HepG2 (cell line): ENCODE results near the gene FBXW2. TPM values are rescaled to one million over a fixed set of nuclear protein-coding genes. Genes with fewer than 3 reads are reported as not detected.

Experiments used
- FOXJ3 ChIP-seq: sonication (generic); formaldehyde crosslinking; IDR thresholded peaks from 2 replicates; pipeline ENCODE4 v1.4.0; 2020; ENCODE audit warnings: missing genetic modification reagents, mild to moderate bottlenecking, borderline replicate concordance
- KIAA2018 ChIP-seq: sonication (generic); formaldehyde crosslinking; IDR thresholded peaks from 2 replicates; pipeline ENCODE4 v1.5.0; 2020; ENCODE audit warnings: mild to moderate bottlenecking, missing genetic modification reagents, borderline replicate concordance
- ONECUT2 ChIP-seq: sonication (generic); formaldehyde crosslinking; IDR thresholded peaks from 2 replicates; pipeline ENCODE4 v1.4.0; 2020; ENCODE audit warnings: missing genetic modification reagents
- RARG ChIP-seq: sonication (generic); formaldehyde crosslinking; IDR thresholded peaks from 2 replicates; pipeline ENCODE4 v1.4.0; 2020; ENCODE audit warnings: low read depth, mild to moderate bottlenecking, missing genetic modification reagents
- SALL1 ChIP-seq: sonication (generic); formaldehyde crosslinking; IDR thresholded peaks from 2 replicates; pipeline ENCODE4 v1.8.0; 2022; ENCODE audit warnings: mild to moderate bottlenecking, missing genetic modification reagents
- ZFX ChIP-seq: sonication (generic); formaldehyde crosslinking; IDR thresholded peaks from 2 replicates; pipeline ENCODE4 v1.4.0; 2020; ENCODE audit warnings: mild to moderate bottlenecking, low read depth, missing genetic modification reagents, moderate library complexity
- ZNF20 ChIP-seq: sonication (generic); formaldehyde crosslinking; IDR thresholded peaks from 2 replicates; pipeline ENCODE4 v1.4.0; 2020; ENCODE audit warnings: mild to moderate bottlenecking, moderate library complexity, missing genetic modification reagents
- ZNF224 ChIP-seq: sonication (generic); formaldehyde crosslinking; IDR thresholded peaks from 2 replicates; pipeline ENCODE4 v1.5.0; 2020; ENCODE audit warnings: mild to moderate bottlenecking, missing genetic modification reagents
- ZNF414 ChIP-seq: sonication (generic); formaldehyde crosslinking; IDR thresholded peaks from 2 replicates; pipeline ENCODE4 v1.5.0; 2020; ENCODE audit warnings: missing genetic modification reagents
- ZNF788 ChIP-seq: sonication (generic); formaldehyde crosslinking; IDR thresholded peaks from 2 replicates; pipeline ENCODE4 v1.5.0; 2020; ENCODE audit warnings: mild to moderate bottlenecking, missing genetic modification reagents, borderline replicate concordance
- polyA plus RNA-seq, 8 experiments: library from polyadenylated mRNA; depleted of rRNA in 3 of 8; stranded (reverse) in 7 of 8; unstranded in 1 of 8; fragments of >200 nt; fragmentation: Illumina TruSeq in 4 of 8; extraction: Trizol in 4 of 8; gene quantifications; 2 replicates each; pipeline versions ENCODE4 v1.2.1 to v1.2.3, GENCODE V29; 2011 to 2016; ENCODE audit warnings: low read depth in 4 of 8, missing spikeins in 1 of 8, mixed read lengths in 1 of 8; ENCODE audit not compliant: insufficient read depth in 1 of 8
- total RNA-seq, 5 experiments: library from RNA; depleted of rRNA; stranded (reverse); fragments of >200 nt; fragmentation: Illumina TruSeq; extraction: Trizol; gene quantifications; 2 replicates each; pipeline ENCODE4 v1.2.3, GENCODE V29; 2016; ENCODE audit warnings: low read depth in 1 of 5
- TF ChIP-seq, protein P1 (sequence below): sonication (generic); formaldehyde crosslinking; IDR thresholded peaks from one replicate; pipeline ENCODE4 v1.5.1; 2020; ENCODE audit warnings: mild to moderate bottlenecking, missing genetic modification reagents; ENCODE audit errors: not compliant biosample characterization

FBXW2 gene
- total and polyA plus RNA-seq, 2 of the 13 experiments (the other 11 are each of a cell fraction or from before 2014, with no cell fraction given) = 35.4 to 43.1 TPM

- TF ChIP-seq KIAA2018 (CRISPR knock-in tag) (no peak), SALL1 (CRISPR knock-in tag) (peak; percentile 44), ZNF20 (CRISPR knock-in tag) (no peak), ONECUT2 (no peak), RARG (CRISPR knock-in tag) (no peak), ZNF224 (CRISPR knock-in tag) (no peak), FOXJ3 (CRISPR knock-in tag) (no peak), ZFX (CRISPR knock-in tag) (peak; percentile 70), ZNF788 (CRISPR knock-in tag) (peak; percentile 62; the same call in 1 of the 2 replicates), ZNF414 (CRISPR knock-in tag) (no peak)
- TF ChIP-seq, protein P1, sequence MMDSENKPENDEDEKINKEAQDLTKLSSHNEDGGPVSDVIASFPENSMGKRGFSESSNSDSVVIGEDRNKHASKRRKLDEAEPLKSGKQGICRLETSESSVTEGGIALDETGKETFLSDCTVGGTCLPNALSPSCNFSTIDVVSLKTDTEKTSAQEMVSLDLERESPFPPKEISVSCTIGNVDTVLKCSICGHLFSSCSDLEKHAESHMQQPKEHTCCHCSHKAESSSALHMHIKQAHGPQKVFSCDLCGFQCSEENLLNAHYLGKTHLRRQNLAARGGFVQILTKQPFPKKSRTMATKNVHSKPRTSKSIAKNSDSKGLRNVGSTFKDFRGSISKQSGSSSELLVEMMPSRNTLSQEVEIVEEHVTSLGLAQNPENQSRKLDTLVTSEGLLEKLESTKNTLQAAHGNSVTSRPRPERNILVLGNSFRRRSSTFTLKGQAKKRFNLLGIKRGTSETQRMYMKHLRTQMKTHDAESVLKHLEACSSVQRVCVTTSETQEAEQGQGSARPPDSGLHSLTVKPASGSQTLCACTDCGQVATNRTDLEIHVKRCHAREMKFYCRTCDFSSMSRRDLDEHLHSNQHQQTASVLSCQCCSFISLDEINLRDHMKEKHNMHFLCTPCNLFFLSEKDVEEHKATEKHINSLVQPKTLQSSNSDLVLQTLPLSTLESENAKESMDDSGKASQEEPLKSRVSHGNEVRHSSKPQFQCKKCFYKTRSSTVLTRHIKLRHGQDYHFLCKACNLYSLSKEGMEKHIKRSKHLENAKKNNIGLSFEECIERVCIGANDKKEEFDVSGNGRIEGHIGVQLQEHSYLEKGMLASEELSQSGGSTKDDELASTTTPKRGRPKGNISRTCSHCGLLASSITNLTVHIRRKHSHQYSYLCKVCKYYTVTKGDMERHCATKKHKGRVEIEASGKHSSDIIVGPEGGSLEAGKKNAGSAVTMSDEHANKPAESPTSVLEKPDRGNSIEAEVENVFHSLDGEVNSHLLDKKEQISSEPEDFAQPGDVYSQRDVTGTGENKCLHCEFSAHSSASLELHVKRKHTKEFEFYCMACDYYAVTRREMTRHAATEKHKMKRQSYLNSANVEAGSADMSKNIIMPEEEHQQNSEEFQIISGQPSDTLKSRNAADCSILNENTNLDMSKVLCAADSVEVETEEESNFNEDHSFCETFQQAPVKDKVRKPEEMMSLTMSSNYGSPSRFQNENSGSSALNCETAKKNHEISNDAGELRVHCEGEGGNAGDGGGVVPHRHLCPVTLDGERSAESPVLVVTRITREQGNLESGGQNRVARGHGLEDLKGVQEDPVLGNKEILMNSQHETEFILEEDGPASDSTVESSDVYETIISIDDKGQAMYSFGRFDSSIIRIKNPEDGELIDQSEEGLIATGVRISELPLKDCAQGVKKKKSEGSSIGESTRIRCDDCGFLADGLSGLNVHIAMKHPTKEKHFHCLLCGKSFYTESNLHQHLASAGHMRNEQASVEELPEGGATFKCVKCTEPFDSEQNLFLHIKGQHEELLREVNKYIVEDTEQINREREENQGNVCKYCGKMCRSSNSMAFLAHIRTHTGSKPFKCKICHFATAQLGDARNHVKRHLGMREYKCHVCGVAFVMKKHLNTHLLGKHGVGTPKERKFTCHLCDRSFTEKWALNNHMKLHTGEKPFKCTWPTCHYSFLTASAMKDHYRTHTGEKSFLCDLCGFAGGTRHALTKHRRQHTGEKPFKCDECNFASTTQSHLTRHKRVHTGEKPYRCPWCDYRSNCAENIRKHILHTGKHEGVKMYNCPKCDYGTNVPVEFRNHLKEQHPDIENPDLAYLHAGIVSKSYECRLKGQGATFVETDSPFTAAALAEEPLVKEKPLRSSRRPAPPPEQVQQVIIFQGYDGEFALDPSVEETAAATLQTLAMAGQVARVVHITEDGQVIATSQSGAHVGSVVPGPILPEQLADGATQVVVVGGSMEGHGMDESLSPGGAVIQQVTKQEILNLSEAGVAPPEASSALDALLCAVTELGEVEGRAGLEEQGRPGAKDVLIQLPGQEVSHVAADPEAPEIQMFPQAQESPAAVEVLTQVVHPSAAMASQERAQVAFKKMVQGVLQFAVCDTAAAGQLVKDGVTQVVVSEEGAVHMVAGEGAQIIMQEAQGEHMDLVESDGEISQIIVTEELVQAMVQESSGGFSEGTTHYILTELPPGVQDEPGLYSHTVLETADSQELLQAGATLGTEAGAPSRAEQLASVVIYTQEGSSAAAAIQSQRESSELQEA (CRISPR knock-in tag) = no peak
Measured at GRCh38 chr9:120714088-120714845, 78.9 kb downstream of the FBXW2 start, which contains the start of gene MEGF9 (continued).
